GM18858 (cell line): ENCODE data around the gene DTNA.
"Not testable (repeated sequence)": the region's sequence is repeated elsewhere in the genome, so short reads cannot be mapped to it uniquely, and the experiment has no call there.

Experiments used
- ATAC-seq: cut with Tn5 transposase; IDR thresholded peaks from one replicate; pipeline ENCODE4 v1.9.1; 2021; ENCODE audit not compliant: unreplicated experiment

The DTNA gene

GRCh38 chr18:34709750-34710441 lies at the start of gene DTNA:
Gene DTNA, plus strand, starts transcription at chr18:34710298. Its CDS starts 45,679 bp downstream, at chr18:34755977.
- no peak for ATAC-seq

GRCh38 chr18:34660572-34660971 lies 49.5 kb upstream of the DTNA start:
- no peak for ATAC-seq

- peak; percentile 82 for ATAC-seq
Observed at GRCh38 chr18:34661464-34662087, 48.5 kb upstream of the DTNA start.

- no peak for ATAC-seq
Observed at GRCh38 chr18:34676816-34677574, 33.1 kb upstream of the DTNA start.

GRCh38 chr18:34689750-34690149 lies 20.3 kb upstream of the DTNA start:
- ATAC-seq, result not testable (repeated sequence)

- no peak for ATAC-seq
Observed at GRCh38 chr18:34691614-34692013, 18.5 kb upstream of the DTNA start.

GRCh38 chr18:34694591-34695165 lies 15.4 kb upstream of the DTNA start:
- no peak for ATAC-seq

GRCh38 chr18:34695310-34695709 lies 14.8 kb upstream of the DTNA start:
- ATAC-seq, result no peak

- ATAC-seq, result no peak
Observed at GRCh38 chr18:34696671-34697070, 13.4 kb upstream of the DTNA start.

GRCh38 chr18:34697233-34697632 lies 12.9 kb upstream of the DTNA start:
- no peak for ATAC-seq

GRCh38 chr18:34697891-34698290 lies 12.2 kb upstream of the DTNA start:
- no peak for ATAC-seq

- ATAC-seq, result no peak
Observed at GRCh38 chr18:34701911-34702310, 8.2 kb upstream of the DTNA start.

GRCh38 chr18:34702814-34703213 lies 7.3 kb upstream of the DTNA start:
- no peak for ATAC-seq

GRCh38 chr18:34704074-34704473 lies 6.0 kb upstream of the DTNA start:
- no peak for ATAC-seq

GRCh38 chr18:34704823-34705222 lies 5.3 kb upstream of the DTNA start:
- no peak for ATAC-seq

- no peak for ATAC-seq
Observed at GRCh38 chr18:34707670-34708069, 2.4 kb upstream of the DTNA start.

- no peak for ATAC-seq
Observed at GRCh38 chr18:34709104-34709503, 994 bp upstream of the DTNA start.

GRCh38 chr18:34710458-34710914 lies 388 bp downstream of the DTNA start:
- ATAC-seq, result no peak

GRCh38 chr18:34710934-34711333 lies 836 bp downstream of the DTNA start:
- no peak for ATAC-seq

GRCh38 chr18:34716111-34716510 lies 6.0 kb downstream of the DTNA start:
- ATAC-seq, result not testable (repeated sequence)

- ATAC-seq, result no peak
Observed at GRCh38 chr18:34718610-34719009, 8.5 kb downstream of the DTNA start.

GRCh38 chr18:34720220-34720619 lies 10.1 kb downstream of the DTNA start:
- ATAC-seq, result no peak
